HG02610 (cell line): ENCODE results near the gene ZNF175.

Experiments
- ATAC-seq: cut with Tn5 transposase; IDR thresholded peaks from one replicate; pipeline ENCODE4 v1.9.1; 2021; ENCODE audit warnings: mild to moderate bottlenecking, moderate library complexity; ENCODE audit not compliant: unreplicated experiment

The ZNF175 gene

GRCh38 chr19:51549533-51550324, 21.4 kb upstream of the ZNF175 start:
- no peak for ATAC-seq

- no peak for ATAC-seq
Observed at GRCh38 chr19:51550848-51551672, 20.0 kb upstream of the ZNF175 start.

GRCh38 chr19:51551673-51552432, 19.2 kb upstream of the ZNF175 start:
- no peak for ATAC-seq

GRCh38 chr19:51552608-51552995, 18.5 kb upstream of the ZNF175 start:
- no peak for ATAC-seq

GRCh38 chr19:51552996-51553725, 17.9 kb upstream of the ZNF175 start:
- no peak for ATAC-seq

- ATAC-seq, result no peak
Observed at GRCh38 chr19:51559240-51559639, 11.8 kb upstream of the ZNF175 start.

GRCh38 chr19:51560339-51560738, 10.7 kb upstream of the ZNF175 start:
- no peak for ATAC-seq

- peak; percentile 48 for ATAC-seq
Observed at GRCh38 chr19:51564791-51565190, 6.3 kb upstream of the ZNF175 start.

- no peak for ATAC-seq
Observed at GRCh38 chr19:51565583-51565982, 5.5 kb upstream of the ZNF175 start.

GRCh38 chr19:51566489-51567100, 4.5 kb upstream of the ZNF175 start:
- no peak for ATAC-seq

GRCh38 chr19:51567583-51567982, 3.5 kb upstream of the ZNF175 start:
- ATAC-seq, result no peak

- ATAC-seq, result no peak
Observed at GRCh38 chr19:51568456-51568855, 2.6 kb upstream of the ZNF175 start.

- no peak for ATAC-seq
Observed at GRCh38 chr19:51571599-51571998, 516 bp downstream of the ZNF175 start.

GRCh38 chr19:51572410-51572809, 1.3 kb downstream of the ZNF175 start:
- ATAC-seq, result no peak

GRCh38 chr19:51572908-51573307, 1.8 kb downstream of the ZNF175 start:
- no peak for ATAC-seq

GRCh38 chr19:51573331-51573730, 2.2 kb downstream of the ZNF175 start:
- no peak for ATAC-seq

GRCh38 chr19:51576850-51577249, 5.8 kb downstream of the ZNF175 start:
- ATAC-seq, result no peak

GRCh38 chr19:51586103-51586728, 15.1 kb downstream of the ZNF175 start:
- ATAC-seq, result no peak

GRCh38 chr19:51586799-51587198, 15.7 kb downstream of the ZNF175 start:
- no peak for ATAC-seq
